Liver (tissue), 3 donors: ENCODE measurements around the gene EYA4.

Experiments used
- ATF3 ChIP-seq: IDR thresholded peaks from 2 replicates; pipeline ENCODE4 v1.6.1; 2016; ENCODE audit warnings: antibody characterized with exemption
- CTCF ChIP-seq: fragments of 150-350 bp; IDR thresholded peaks from 2 replicates; pipeline ENCODE4 v1.5.1; 2017; ENCODE audit warnings: improper control_type of control experiment, low read depth, low read length; ENCODE audit not compliant: missing input control
- EGR1 ChIP-seq, 2 donors: IDR thresholded peaks; 2 replicates each; pipeline ENCODE4 v1.6.1; 2016 to 2018; ENCODE audit warnings: antibody characterized with exemption in 2 of 2, low read depth in 2 of 2
- FOXA1 ChIP-seq: IDR thresholded peaks from 2 replicates; pipeline ENCODE4 v1.6.1; 2016; ENCODE audit warnings: antibody characterized with exemption
- GABPA ChIP-seq, 2 donors: IDR thresholded peaks in 1 of 2; conservative IDR thresholded peaks in 1 of 2; 2 replicates each; pipeline ENCODE4 v1.6.1; 2016; ENCODE audit warnings: antibody characterized with exemption in 2 of 2, mild to moderate bottlenecking in 1 of 2, moderate library complexity in 1 of 2
- HNF4A ChIP-seq, 2 donors: conservative IDR thresholded peaks; 2 replicates each; pipeline ENCODE4 v1.6.1; 2016; ENCODE audit warnings: antibody characterized with exemption in 2 of 2, mild to moderate bottlenecking in 2 of 2
- NR2F2 ChIP-seq: IDR thresholded peaks from 2 replicates; pipeline ENCODE4 v1.6.1; 2016; ENCODE audit warnings: antibody characterized with exemption
- RAD21 ChIP-seq, 2 donors: IDR thresholded peaks; 2 replicates each; pipeline ENCODE4 v1.6.1; 2016; ENCODE audit warnings: antibody characterized with exemption in 2 of 2, mild to moderate bottlenecking in 2 of 2
- REST ChIP-seq: IDR thresholded peaks from 2 replicates; pipeline ENCODE4 v1.6.1; 2016; ENCODE audit warnings: antibody characterized with exemption, mild to moderate bottlenecking
- RXRA ChIP-seq, 2 donors: IDR thresholded peaks; 2 replicates each; pipeline ENCODE4 v1.6.1; 2017 to 2018; ENCODE audit warnings: antibody characterized with exemption in 2 of 2, mild to moderate bottlenecking in 1 of 2
- SP1 ChIP-seq: IDR thresholded peaks from 2 replicates; pipeline ENCODE4 v1.6.1; 2018; ENCODE audit warnings: antibody characterized with exemption, mild to moderate bottlenecking
- TAF1 ChIP-seq: conservative IDR thresholded peaks from 2 replicates; pipeline ENCODE4 v1.6.1; 2016; ENCODE audit warnings: antibody characterized with exemption, mild to moderate bottlenecking
- YY1 ChIP-seq: IDR thresholded peaks from 2 replicates; pipeline ENCODE4 v1.6.1; 2016; ENCODE audit warnings: antibody characterized with exemption, mild to moderate bottlenecking
- ZBTB33 ChIP-seq: IDR thresholded peaks from 2 replicates; pipeline ENCODE4 v1.6.1; 2016; ENCODE audit warnings: antibody characterized with exemption
- donor health status: healthy.
- donor health status: healthy.

GRCh38 chr6:133368664-133369063, 127.5 kb downstream of the EYA4 start:
- no peak for TF ChIP-seq CTCF
- no peak for TF ChIP-seq HNF4A (conservative IDR thresholded peaks at IDR 0.05)
- no peak for TF ChIP-seq RXRA (IDR thresholded peaks at IDR 0.05)
- TF ChIP-seq EGR1 (IDR thresholded peaks at IDR 0.05; ENCODE audit: low read depth in 2 of 2), result no peak
- TF ChIP-seq TAF1, result no peak
- no peak for TF ChIP-seq ATF3
- no peak for TF ChIP-seq RAD21 (IDR thresholded peaks at IDR 0.05)
- TF ChIP-seq NR2F2, result no peak
- no peak for TF ChIP-seq ZBTB33
- TF ChIP-seq REST, result no peak
- no peak for TF ChIP-seq SP1
- no peak for TF ChIP-seq YY1
- TF ChIP-seq GABPA (IDR thresholded peaks at IDR 0.05 in 1 of 2, conservative IDR thresholded peaks at IDR 0.05 in 1 of 2), result no peak
- no peak for TF ChIP-seq FOXA1
